Measurements from ENCODE around the gene IQCE. TPM values are rescaled to one million over a fixed set of nuclear protein-coding genes. Genes with fewer than 3 reads are reported as not detected.

IQCE gene
- total RNA-seq, 1 experiment from 2014 or later: 21.4 TPM

DNA sequence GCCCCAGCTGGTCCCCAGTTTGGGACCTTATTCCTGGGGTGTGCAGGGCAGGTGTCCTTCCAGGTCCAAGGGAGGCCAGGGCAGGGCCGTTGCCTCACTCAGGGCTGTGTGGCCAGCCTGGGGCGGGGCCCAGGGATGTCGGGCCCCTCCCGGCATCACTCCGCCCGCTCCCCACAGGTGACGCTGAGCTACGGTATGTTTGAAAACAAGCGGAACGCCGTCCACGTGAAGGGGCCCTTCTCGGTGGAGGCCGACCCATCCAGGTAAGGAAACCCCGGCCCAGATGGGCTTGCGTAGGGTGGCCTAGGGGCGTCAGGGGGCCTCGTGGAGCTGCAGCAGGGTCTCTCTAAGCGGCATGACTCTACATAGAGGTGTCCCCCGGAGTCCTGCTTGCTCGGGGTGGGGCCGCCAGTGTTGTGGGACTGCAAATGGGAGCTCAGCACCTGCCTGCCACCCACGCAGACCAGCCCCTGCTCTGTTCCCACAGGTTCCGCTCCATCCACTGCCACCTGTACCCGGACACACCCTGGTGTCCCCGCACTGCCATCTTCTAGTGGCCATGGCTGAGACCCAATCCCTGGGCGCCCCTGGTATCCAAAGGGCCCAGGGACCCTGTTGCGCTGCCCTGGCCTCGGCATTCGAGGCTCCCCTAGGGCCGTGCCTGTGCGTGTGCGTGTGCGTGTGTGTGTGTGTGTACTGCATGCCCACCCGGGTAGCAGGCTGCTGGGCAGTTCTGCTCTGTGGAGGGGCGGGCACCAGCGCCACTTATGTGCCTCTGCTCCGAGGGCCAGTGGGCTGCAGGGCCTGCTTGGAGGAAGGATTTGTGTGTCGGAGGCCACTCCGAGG is 31.9 kb upstream of the IQCE start:
- ChIA-PET POLR2A (interaction anchor here (1.2 kb wide), 1 partner anchor 58 kb away, joined by 4 read pairs; no protein-coding TSS in a partner anchor), CTCF (interaction anchor here (1.0 to 1.1 kb wide), 2 partner anchors 58 to 75 kb away, joined by 3 to 4 read pairs; no protein-coding TSS in a partner anchor), RAD21 (ENCODE audit: low non-redundant PET in 1 of 2, low total read pairs in 2 of 2, uncharacterized antibody in 2 of 2, unreplicated experiment in 2 of 2) (no interaction called here)
- no peak for ATAC-seq
- Histone ChIP-seq H3K9me2 (ENCODE audit: insufficient read depth) (no peaks in the 10 kb centered on the region), H3K79me2 (ENCODE audit: insufficient read depth, low read length) (0 out of 2 replicates have a peak, but pooled peaks cover 2% of the 10 kb centered on the region), H3K4me1 (ENCODE audit: control insufficient read depth in 1 of 2, insufficient read depth in 2 of 2, low read length in 2 of 2) (peaks cover 69 to 78% of the 10 kb centered on the region in 2 experiments), H2AFZ (ENCODE audit: low read depth, low read length, poor library complexity, severe bottlenecking) (no peak overlapping the region), H4K20me1 (ENCODE audit: insufficient read depth) (no peaks in the 10 kb centered on the region), H3K4me2 (ENCODE audit: low read length) (peak overlapping the region; percentile 62), H3K27me3 (ENCODE audit: insufficient read depth, low read length) (no peaks in the 10 kb centered on the region), H3K9ac (ENCODE audit: low read length) (no peak overlapping the region), H3K9me3 (ENCODE audit: control insufficient read depth in 1 of 2, insufficient read depth in 1 of 2, low read depth in 1 of 2, low read length in 2 of 2) (no peaks in the 10 kb centered on the region), H3K4me3 (replicated peaks in 1 of 2; ENCODE audit: low read depth in 1 of 2, low read length in 2 of 2) (no peak overlapping the region), H3K27ac (ENCODE audit: low read depth, low read length) (peak overlapping the region; percentile 50; the same call in 1 of the 2 replicates), H3K36me3 (ENCODE audit: control insufficient read depth in 1 of 2, insufficient read depth in 2 of 2, low read length in 2 of 2) (no peaks in the 10 kb centered on the region)
- TF ChIP-seq, protein P1, sequence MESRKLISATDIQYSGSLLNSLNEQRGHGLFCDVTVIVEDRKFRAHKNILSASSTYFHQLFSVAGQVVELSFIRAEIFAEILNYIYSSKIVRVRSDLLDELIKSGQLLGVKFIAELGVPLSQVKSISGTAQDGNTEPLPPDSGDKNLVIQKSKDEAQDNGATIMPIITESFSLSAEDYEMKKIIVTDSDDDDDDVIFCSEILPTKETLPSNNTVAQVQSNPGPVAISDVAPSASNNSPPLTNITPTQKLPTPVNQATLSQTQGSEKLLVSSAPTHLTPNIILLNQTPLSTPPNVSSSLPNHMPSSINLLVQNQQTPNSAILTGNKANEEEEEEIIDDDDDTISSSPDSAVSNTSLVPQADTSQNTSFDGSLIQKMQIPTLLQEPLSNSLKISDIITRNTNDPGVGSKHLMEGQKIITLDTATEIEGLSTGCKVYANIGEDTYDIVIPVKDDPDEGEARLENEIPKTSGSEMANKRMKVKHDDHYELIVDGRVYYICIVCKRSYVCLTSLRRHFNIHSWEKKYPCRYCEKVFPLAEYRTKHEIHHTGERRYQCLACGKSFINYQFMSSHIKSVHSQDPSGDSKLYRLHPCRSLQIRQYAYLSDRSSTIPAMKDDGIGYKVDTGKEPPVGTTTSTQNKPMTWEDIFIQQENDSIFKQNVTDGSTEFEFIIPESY (IDR thresholded peaks at IDR 0.05; ENCODE audit: extremely low read depth, insufficient replicate concordance, low read length): no peak
- no peak for TF ChIP-seq EZH2 (IDR thresholded peaks at IDR 0.05)
- no peak for TF ChIP-seq CBX3 (IDR thresholded peaks at IDR 0.05; ENCODE audit: low read depth)
- TF ChIP-seq ELF1 (IDR thresholded peaks at IDR 0.05; ENCODE audit: borderline replicate concordance, low read depth): no peak
- no peak for TF ChIP-seq SRF (IDR thresholded peaks at IDR 0.05; ENCODE audit: low read depth)
- TF ChIP-seq TCF7L2 (IDR thresholded peaks at IDR 0.05; ENCODE audit: borderline replicate concordance, extremely low read depth, insufficient read depth, insufficient read length): no peak
- BruUV-seq (replicated peaks): no TSS peak
- intact Hi-C loops (cut with micrococcal nuclease): no loop called here
- DNase-seq (ENCODE audit: low read depth, low spot score): no peak
